HL-60 (cell line): ENCODE measurements around the gene ENTR1.

Experiments
- CTCF ChIP-seq: IDR thresholded peaks from one replicate; pipeline ENCODE4 v1.5.1; 2011; ENCODE audit warnings: low read length, control low read depth, inconsistent platforms; ENCODE audit not compliant: insufficient read depth
- GABPA ChIP-seq: IDR thresholded peaks from 2 replicates; pipeline ENCODE4 v1.6.1; 2012; ENCODE audit warnings: low read depth
- POLR2AphosphoS5 ChIP-seq: IDR thresholded peaks from 2 replicates; pipeline ENCODE4 v1.6.1; 2012; ENCODE audit warnings: low read depth

DNA sequence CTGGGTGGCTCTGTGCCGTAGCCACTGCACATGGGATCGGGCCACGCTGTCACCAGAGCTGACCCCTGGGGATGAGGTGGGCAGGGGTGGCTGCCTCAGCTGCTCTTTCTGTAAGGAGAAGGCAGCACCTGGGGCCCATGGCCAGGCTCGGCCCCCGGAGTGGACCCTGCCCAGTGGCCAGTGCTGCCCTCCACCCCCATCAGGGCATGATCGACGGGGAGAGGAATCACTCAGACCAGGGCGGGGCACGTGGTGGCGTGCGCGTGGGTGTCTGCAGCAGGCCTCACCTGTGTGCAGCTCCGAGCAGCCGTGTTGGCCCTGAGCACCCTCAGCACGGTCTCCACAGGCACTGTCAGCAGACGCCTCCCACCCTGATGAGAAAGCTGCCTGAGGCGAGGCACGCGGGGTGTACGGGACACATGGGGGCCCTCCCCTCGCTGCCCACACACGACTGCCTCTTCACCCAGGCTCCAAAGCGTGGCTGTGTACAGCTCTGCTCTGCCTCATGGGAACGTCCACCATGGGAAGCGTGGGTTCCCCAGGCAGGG lies 28.4 kb downstream of the ENTR1 start:
- TF ChIP-seq CTCF: no peak
- no peak for TF ChIP-seq GABPA
- no peak for TF ChIP-seq POLR2AphosphoS5
